IMR-90 (cell line): ENCODE measurements around the gene HDGFL3. TPM values are rescaled to one million over a fixed set of nuclear protein-coding genes. Genes with fewer than 3 reads are reported as not detected.

Source experiments
- ATAC-seq: fragments of 200-7000 bp; cut with Tn5 transposase; 2 replicates; pipeline ENCODE4 v1.9.1; 2020; ENCODE audit warnings: low read depth, mild to moderate bottlenecking, moderate library complexity
- BruUV-seq: library from RNA; stranded (reverse); fragments of 400-500 nt; replicated peaks from 2 replicates; lab custom pipeline; 2021; lab: Mats Ljungman, UMichigan
- CTCF ChIA-PET: fragments of 300-600 bp; formaldehyde crosslinking; extraction: SDS; loops from one replicate; lab custom pipeline; 2021; ENCODE audit warnings: antibody characterized with exemption; lab: Yijun Ruan, JAX
- POLR2A ChIA-PET: fragments of 300-600 bp; sonication (Branson Sonifier 250); formaldehyde crosslinking; loops from one replicate; lab custom pipeline; 2022; ENCODE audit warnings: antibody characterized with exemption; ENCODE audit not compliant: unreplicated experiment; lab: Charles Lee
- DNase-seq: peaks from one replicate; pipeline ENCODE4 v3.0.0; 2013
- H2AFZ ChIP-seq: replicated peaks from 2 replicates; pipeline ENCODE3; 2013; ENCODE audit warnings: low read length, mild to moderate bottlenecking; ENCODE audit not compliant: poor library complexity
- H2AK5ac ChIP-seq: 2 replicates; pipeline ENCODE4 v1.6.1; 2013; ENCODE audit warnings: low read depth, low read length, inconsistent platforms
- H2AK9ac ChIP-seq: replicated peaks from 2 replicates; pipeline ENCODE3; 2013; ENCODE audit warnings: mild to moderate bottlenecking, low read depth, low read length, moderate library complexity; ENCODE audit not compliant: poor library complexity
- H2BK120ac ChIP-seq: 2 replicates; pipeline ENCODE4 v1.6.1; 2013; ENCODE audit warnings: low read depth, low read length, inconsistent platforms
- H2BK15ac ChIP-seq: 3 replicates; pipeline ENCODE4 v1.6.1; 2013; ENCODE audit warnings: low read depth, low read length, inconsistent platforms
- H2BK20ac ChIP-seq: 2 replicates; pipeline ENCODE4 v1.6.1; 2013; ENCODE audit warnings: low read depth, mild to moderate bottlenecking, inconsistent platforms, low read length, moderate library complexity
- H2BK5ac ChIP-seq: 2 replicates; pipeline ENCODE4 v1.6.1; 2013; ENCODE audit warnings: mild to moderate bottlenecking, low read depth, low read length, inconsistent platforms; ENCODE audit not compliant: poor library complexity, severe bottlenecking
- H3K14ac ChIP-seq: replicated peaks from 2 replicates; pipeline ENCODE4 v1.6.1; 2013; ENCODE audit warnings: low read depth, low read length, inconsistent platforms
- H3K18ac ChIP-seq: 2 replicates; pipeline ENCODE4 v1.6.1; 2013; ENCODE audit warnings: low read depth, low read length, control low read depth
- H3K23ac ChIP-seq: 2 replicates; pipeline ENCODE4 v1.6.1; 2013; ENCODE audit warnings: low read depth, low read length, inconsistent platforms
- H3K27ac ChIP-seq: 2 replicates; pipeline ENCODE4 v1.5.1; 2013; ENCODE audit warnings: mild to moderate bottlenecking, control low read depth, low read length; ENCODE audit not compliant: insufficient read depth
- H3K27me3 ChIP-seq: 2 replicates; pipeline ENCODE4 v1.6.1; 2013; ENCODE audit warnings: low read length; ENCODE audit not compliant: control insufficient read depth, insufficient read depth
- H3K36me3 ChIP-seq: 2 replicates; pipeline ENCODE4 v1.6.1; 2013; ENCODE audit warnings: low read length, mixed read lengths; ENCODE audit not compliant: control insufficient read depth, insufficient read depth
- H3K4ac ChIP-seq: 2 replicates; pipeline ENCODE4 v1.6.1; 2013; ENCODE audit warnings: low read depth, low read length, inconsistent platforms
- H3K4me1 ChIP-seq: 2 replicates; pipeline ENCODE4 v1.6.1; 2013; ENCODE audit warnings: low read length, mixed read lengths; ENCODE audit not compliant: control insufficient read depth, insufficient read depth
- H3K4me2 ChIP-seq: 2 replicates; pipeline ENCODE4 v1.6.1; 2013; ENCODE audit warnings: low read depth, mild to moderate bottlenecking, control low read depth, low read length, moderate library complexity
- H3K4me3 ChIP-seq: 2 replicates; pipeline ENCODE4 v1.5.1; 2013; ENCODE audit warnings: low read depth, mild to moderate bottlenecking, control low read depth, low read length, moderate library complexity; ENCODE audit not compliant: insufficient read depth
- H3K56ac ChIP-seq: 2 replicates; pipeline ENCODE4 v1.6.1; 2013; ENCODE audit warnings: low read length, inconsistent platforms; ENCODE audit not compliant: insufficient read depth; ENCODE audit errors: extremely low read depth
- H3K79me1 ChIP-seq, 2 experiments: 2 replicates each; pipeline ENCODE4 v1.6.1; 2013; ENCODE audit warnings: low read length in 2 of 2, inconsistent platforms in 1 of 2, low read depth in 1 of 2
- H3K9ac ChIP-seq: 2 replicates; pipeline ENCODE4 v1.6.1; 2013; ENCODE audit warnings: low read depth, low read length, control low read depth
- H3K9me1 ChIP-seq: 2 replicates; pipeline ENCODE4 v1.6.1; 2013; ENCODE audit warnings: low read length, inconsistent platforms; ENCODE audit not compliant: insufficient read depth
- H3K9me3 ChIP-seq: 2 replicates; pipeline ENCODE4 v1.6.1; 2013; ENCODE audit warnings: low read length; ENCODE audit not compliant: control insufficient read depth, insufficient read depth
- H4K20me1 ChIP-seq: 2 replicates; pipeline ENCODE4 v1.6.1; 2013; ENCODE audit warnings: low read length, inconsistent platforms; ENCODE audit not compliant: insufficient read depth
- H4K5ac ChIP-seq: 2 replicates; pipeline ENCODE4 v1.6.1; 2013; ENCODE audit warnings: mild to moderate bottlenecking, low read depth, low read length, control low read depth
- H4K8ac ChIP-seq, 2 experiments: 2 replicates each; pipeline ENCODE4 v1.6.1; 2013; ENCODE audit warnings: low read depth in 2 of 2, low read length in 2 of 2, control low read depth in 1 of 2, inconsistent platforms in 1 of 2
- H4K91ac ChIP-seq: 2 replicates; pipeline ENCODE4 v1.6.1; 2013; ENCODE audit warnings: low read depth, low read length, inconsistent platforms; ENCODE audit not compliant: insufficient read depth
- BHLHE40 ChIP-seq: fragments of 150-350 bp; IDR thresholded peaks from 2 replicates; pipeline ENCODE4 v1.6.1; 2016; ENCODE audit warnings: mild to moderate bottlenecking, low read depth, low read length
- CEBPB ChIP-seq: IDR thresholded peaks from 2 replicates; pipeline ENCODE4 v1.6.1; 2012; ENCODE audit warnings: low read depth, low read length, improper control_type of control experiment
- CHD1 ChIP-seq: IDR thresholded peaks from 2 replicates; pipeline ENCODE4 v1.6.1; 2012; ENCODE audit warnings: low read depth, low read length, improper control_type of control experiment
- FOS ChIP-seq: fragments of 150-350 bp; IDR thresholded peaks from 2 replicates; pipeline ENCODE4 v1.6.1; 2016; ENCODE audit warnings: low read depth, low read length
- MAFK ChIP-seq: IDR thresholded peaks from 2 replicates; pipeline ENCODE4 v1.6.1; 2012; ENCODE audit warnings: low read depth, low read length, improper control_type of control experiment
- MAZ ChIP-seq: IDR thresholded peaks from 2 replicates; pipeline ENCODE4 v1.6.1; 2012; ENCODE audit warnings: low read depth, mild to moderate bottlenecking, low read length, improper control_type of control experiment, moderate library complexity, borderline replicate concordance
- MXI1 ChIP-seq: IDR thresholded peaks from 2 replicates; pipeline ENCODE4 v1.6.1; 2012; ENCODE audit warnings: low read depth, mild to moderate bottlenecking, low read length, moderate library complexity, borderline replicate concordance
- NFE2L2 ChIP-seq: fragments of 150-350 bp; IDR thresholded peaks from 2 replicates; pipeline ENCODE4 v1.6.1; 2016; ENCODE audit warnings: low read depth, mild to moderate bottlenecking, low read length
- POLR2A ChIP-seq: IDR thresholded peaks from 2 replicates; pipeline ENCODE4 v1.6.1; 2012; ENCODE audit warnings: mild to moderate bottlenecking, low read depth, low read length
- RAD21 ChIP-seq: IDR thresholded peaks from 2 replicates; pipeline ENCODE4 v1.6.1; 2012; ENCODE audit warnings: low read length, improper control_type of control experiment
- RCOR1 ChIP-seq: IDR thresholded peaks from 2 replicates; pipeline ENCODE4 v1.6.1; 2012; ENCODE audit warnings: mild to moderate bottlenecking, low read length, improper control_type of control experiment; ENCODE audit not compliant: insufficient replicate concordance
- RFX5 ChIP-seq: IDR thresholded peaks from 2 replicates; pipeline ENCODE4 v1.8.0; 2012; ENCODE audit warnings: low read depth, mild to moderate bottlenecking, low read length, moderate library complexity
- SMC3 ChIP-seq: fragments of 150-350 bp; IDR thresholded peaks from 2 replicates; pipeline ENCODE4 v1.6.1; 2016; ENCODE audit warnings: low read depth, mild to moderate bottlenecking, antibody characterized with exemption, low read length, moderate library complexity
- USF2 ChIP-seq: fragments of 150-350 bp; IDR thresholded peaks from 2 replicates; pipeline ENCODE4 v1.6.1; 2017; ENCODE audit warnings: mild to moderate bottlenecking, antibody characterized with exemption, low read length, low read depth
- WGBS, 2 experiments: methylation state at CpG; one replicate each; pipeline versions ENCODE4 v1.1.5 to v1.1.7; 2013; ENCODE audit warnings: missing lambda C conversion rate in 2 of 2; ENCODE audit not compliant: insufficient read length in 1 of 2; ENCODE audit errors: extremely low coverage in 2 of 2; 5-methylcytosine and 5-hydroxymethylcytosine counted together
- dilution Hi-C: fragments of 300-500 bp; cut with HindIII; formaldehyde crosslinking; loops from one replicate; pipeline ENCODE4 v1.14.3; 2018; ENCODE audit warnings: low sequenced_read_pairs; ENCODE audit not compliant: unreplicated experiment
- in situ Hi-C: fragments of 300-500 bp; cut with MboI; formaldehyde crosslinking; loops from 3 replicates; pipeline ENCODE4 v1.14.3; 2019; ENCODE audit warnings: low sequenced_read_pairs, inconsistent platforms, mixed read lengths
- intact Hi-C: fragments of 100-400 bp; cut with micrococcal nuclease; formaldehyde crosslinking; loops from 2 replicates; pipeline ENCODE4 v1.10.0; 2022
- polyA plus RNA-seq, 3 experiments: library from polyadenylated mRNA; depleted of rRNA; stranded (reverse); fragments of >200 nt; gene quantifications; 2 replicates each; pipeline ENCODE4 v1.2.3, GENCODE V29; 2012; ENCODE audit warnings: low replicate concordance in 1 of 3
- total RNA-seq: library from RNA; depleted of rRNA; stranded (reverse); fragments of >200 nt; gene quantifications from 2 replicates; pipeline ENCODE4 v1.2.3, GENCODE V29; 2012
- TF ChIP-seq, protein P1 (sequence below): conservative IDR thresholded peaks from 2 replicates; pipeline ENCODE4 v1.5.1; 2012; ENCODE audit warnings: mild to moderate bottlenecking, low read depth, low read length, improper control_type of control experiment
- TF ChIP-seq, protein P2 (sequence below): fragments of 150-350 bp; IDR thresholded peaks from 2 replicates; pipeline ENCODE4 v1.6.1; 2016; ENCODE audit warnings: low read depth, mild to moderate bottlenecking, low read length, moderate library complexity, borderline replicate concordance

HDGFL3 gene
- total and polyA plus RNA-seq, 2 of the 4 experiments (the other 2 are of a cell fraction) = 9.5 to 18.1 TPM

GRCh38 chr15:83115410-83115809, 92.2 kb downstream of the HDGFL3 start:
- Histone ChIP-seq H3K9me3 (no peaks in the 10 kb centered on the region), H3K79me1 (peaks cover 0 to 22% of the 10 kb centered on the region in 2 experiments; a peak in 2 of 4 replicates), H2BK15ac (no peak overlapping the region), H4K20me1 (peaks cover 3% of the 10 kb centered on the region; the same call in 1 of the 2 replicates), H2BK20ac (no peak overlapping the region), H2BK5ac (no peak overlapping the region), H3K27me3 (no peaks in the 10 kb centered on the region), H3K36me3 (no peaks in the 10 kb centered on the region; the same call in none of the 2 replicates), H4K8ac (no peak overlapping the region), H3K9me1 (peaks cover 28% of the 10 kb centered on the region), H3K4ac (no peak overlapping the region), H2AFZ (no peak overlapping the region), H2AK5ac (no peak overlapping the region), H3K27ac (no peak overlapping the region), H4K5ac (no peak overlapping the region), H3K4me1 (peaks cover 12% of the 10 kb centered on the region), H2AK9ac (no peak overlapping the region), H3K56ac (no peak overlapping the region), H4K91ac (no peak overlapping the region), H2BK120ac (no peak overlapping the region), H3K4me3 (no peak overlapping the region), H3K18ac (no peak overlapping the region), H3K23ac (no peak overlapping the region), H3K14ac (no peak overlapping the region), H3K9ac (no peak overlapping the region), H3K4me2 (no peak overlapping the region)
- intact Hi-C loops (no loop called here), in situ Hi-C loops (no loop called here), dilution Hi-C loops (no loop called here)
- no peak for ATAC-seq
- no CpG with 5 or more reads among the region's 3 CpGs for WGBS, 2 experiments
- no TSS peak for BruUV-seq
- ChIA-PET CTCF (no interaction called here), POLR2A (no interaction called here)
- no peak for TF ChIP-seq CHD1
- TF ChIP-seq, protein P1, sequence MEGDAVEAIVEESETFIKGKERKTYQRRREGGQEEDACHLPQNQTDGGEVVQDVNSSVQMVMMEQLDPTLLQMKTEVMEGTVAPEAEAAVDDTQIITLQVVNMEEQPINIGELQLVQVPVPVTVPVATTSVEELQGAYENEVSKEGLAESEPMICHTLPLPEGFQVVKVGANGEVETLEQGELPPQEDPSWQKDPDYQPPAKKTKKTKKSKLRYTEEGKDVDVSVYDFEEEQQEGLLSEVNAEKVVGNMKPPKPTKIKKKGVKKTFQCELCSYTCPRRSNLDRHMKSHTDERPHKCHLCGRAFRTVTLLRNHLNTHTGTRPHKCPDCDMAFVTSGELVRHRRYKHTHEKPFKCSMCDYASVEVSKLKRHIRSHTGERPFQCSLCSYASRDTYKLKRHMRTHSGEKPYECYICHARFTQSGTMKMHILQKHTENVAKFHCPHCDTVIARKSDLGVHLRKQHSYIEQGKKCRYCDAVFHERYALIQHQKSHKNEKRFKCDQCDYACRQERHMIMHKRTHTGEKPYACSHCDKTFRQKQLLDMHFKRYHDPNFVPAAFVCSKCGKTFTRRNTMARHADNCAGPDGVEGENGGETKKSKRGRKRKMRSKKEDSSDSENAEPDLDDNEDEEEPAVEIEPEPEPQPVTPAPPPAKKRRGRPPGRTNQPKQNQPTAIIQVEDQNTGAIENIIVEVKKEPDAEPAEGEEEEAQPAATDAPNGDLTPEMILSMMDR = no peak
- no peak for TF ChIP-seq FOS
- TF ChIP-seq MAFK = no peak
- no peak for TF ChIP-seq RAD21
- no peak for TF ChIP-seq MXI1
- no peak for TF ChIP-seq RCOR1
- no peak for TF ChIP-seq USF2
- no peak for TF ChIP-seq NFE2L2
- TF ChIP-seq, protein P2, sequence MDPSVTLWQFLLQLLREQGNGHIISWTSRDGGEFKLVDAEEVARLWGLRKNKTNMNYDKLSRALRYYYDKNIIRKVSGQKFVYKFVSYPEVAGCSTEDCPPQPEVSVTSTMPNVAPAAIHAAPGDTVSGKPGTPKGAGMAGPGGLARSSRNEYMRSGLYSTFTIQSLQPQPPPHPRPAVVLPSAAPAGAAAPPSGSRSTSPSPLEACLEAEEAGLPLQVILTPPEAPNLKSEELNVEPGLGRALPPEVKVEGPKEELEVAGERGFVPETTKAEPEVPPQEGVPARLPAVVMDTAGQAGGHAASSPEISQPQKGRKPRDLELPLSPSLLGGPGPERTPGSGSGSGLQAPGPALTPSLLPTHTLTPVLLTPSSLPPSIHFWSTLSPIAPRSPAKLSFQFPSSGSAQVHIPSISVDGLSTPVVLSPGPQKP = no peak
- TF ChIP-seq CEBPB = no peak
- no peak for TF ChIP-seq BHLHE40
- no peak for TF ChIP-seq SMC3
- no peak for TF ChIP-seq MAZ
- no peak for TF ChIP-seq RFX5
- no peak for TF ChIP-seq POLR2A
- DNase-seq = no peak
